Stromal cell of bone marrow (primary cell): Measurements from ENCODE around the gene INHBA.

ENCODE experiments used
- DNase-seq: peaks from one replicate; pipeline ENCODE4 v3.0.0-alpha.2; 2012; ENCODE audit warnings: low read depth

The INHBA gene

DNA sequence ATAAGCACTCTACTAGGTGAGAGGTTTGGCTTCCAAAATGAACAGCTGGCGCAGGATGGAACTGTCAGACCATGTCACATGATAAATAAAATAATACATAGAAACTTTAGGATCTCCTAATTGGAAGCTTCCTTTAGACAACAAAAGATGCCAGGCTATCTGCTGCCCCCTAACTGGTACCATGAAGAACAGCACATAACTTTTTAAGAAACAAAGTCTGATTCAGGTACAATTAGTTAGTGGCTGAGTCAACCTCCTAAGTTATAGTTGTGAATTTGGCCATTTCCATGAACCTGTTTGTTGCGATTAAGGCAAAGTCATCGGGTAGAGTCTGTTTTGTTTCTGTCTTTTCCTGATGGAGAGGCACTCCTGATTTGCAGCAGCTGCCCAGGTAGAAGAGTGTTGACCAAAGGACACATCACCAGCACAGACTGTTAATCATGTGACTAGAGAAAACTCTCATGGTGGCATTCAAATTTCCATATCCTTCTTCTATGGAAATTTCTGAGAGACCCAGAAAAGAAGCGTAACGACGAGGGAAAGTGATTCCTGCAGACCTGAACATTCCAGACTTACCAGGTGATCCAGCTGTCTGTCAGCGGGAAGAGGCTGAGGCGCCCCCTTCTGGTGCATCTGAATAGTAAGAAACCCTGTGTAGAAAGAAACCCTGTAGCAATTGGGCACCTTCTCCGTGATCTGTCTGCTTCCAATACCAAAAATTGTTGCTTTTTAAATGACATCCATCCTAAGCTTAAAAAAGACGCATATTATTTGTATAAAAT, 8.6 kb upstream of the INHBA start:
- no peak for DNase-seq

DNA sequence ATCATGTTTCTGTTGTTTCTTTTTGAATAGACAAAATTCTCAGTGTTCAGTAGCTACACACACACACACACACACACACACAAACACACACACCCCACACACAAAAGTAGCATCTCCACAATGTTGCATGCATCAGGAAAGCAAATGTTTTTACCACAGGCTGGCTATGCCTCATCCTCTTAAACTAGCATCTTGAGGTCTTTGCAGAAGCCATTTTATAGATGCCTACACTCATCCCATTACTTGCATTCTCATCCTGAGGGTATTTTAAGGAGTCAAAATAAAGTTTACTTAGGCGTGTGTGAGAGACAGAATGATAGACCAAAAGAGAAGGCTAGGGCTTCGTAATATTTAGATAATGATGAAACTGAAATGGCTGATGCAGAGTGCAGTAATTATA, 7.9 kb upstream of the INHBA start:
- DNase-seq = no peak

DNA sequence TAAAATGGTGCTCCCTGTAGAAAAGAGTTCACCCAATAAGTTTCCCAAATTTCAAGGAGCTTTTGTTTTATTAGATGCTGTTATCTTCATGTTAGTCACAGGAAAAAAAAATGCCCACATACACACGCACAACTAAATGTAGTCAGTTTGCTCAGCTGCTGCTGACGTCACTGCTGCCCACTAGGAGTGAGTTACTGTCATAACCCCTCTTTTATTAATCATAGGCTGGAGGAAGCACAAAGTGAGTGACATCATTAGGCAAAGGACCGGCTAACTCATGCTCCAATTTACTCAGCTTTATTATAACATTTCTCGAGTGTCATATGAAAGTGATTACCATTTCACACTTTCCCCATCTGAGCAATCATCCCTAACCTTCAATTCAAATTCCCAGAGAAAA, 6.7 kb upstream of the INHBA start:
- DNase-seq = peak; percentile 92

DNA sequence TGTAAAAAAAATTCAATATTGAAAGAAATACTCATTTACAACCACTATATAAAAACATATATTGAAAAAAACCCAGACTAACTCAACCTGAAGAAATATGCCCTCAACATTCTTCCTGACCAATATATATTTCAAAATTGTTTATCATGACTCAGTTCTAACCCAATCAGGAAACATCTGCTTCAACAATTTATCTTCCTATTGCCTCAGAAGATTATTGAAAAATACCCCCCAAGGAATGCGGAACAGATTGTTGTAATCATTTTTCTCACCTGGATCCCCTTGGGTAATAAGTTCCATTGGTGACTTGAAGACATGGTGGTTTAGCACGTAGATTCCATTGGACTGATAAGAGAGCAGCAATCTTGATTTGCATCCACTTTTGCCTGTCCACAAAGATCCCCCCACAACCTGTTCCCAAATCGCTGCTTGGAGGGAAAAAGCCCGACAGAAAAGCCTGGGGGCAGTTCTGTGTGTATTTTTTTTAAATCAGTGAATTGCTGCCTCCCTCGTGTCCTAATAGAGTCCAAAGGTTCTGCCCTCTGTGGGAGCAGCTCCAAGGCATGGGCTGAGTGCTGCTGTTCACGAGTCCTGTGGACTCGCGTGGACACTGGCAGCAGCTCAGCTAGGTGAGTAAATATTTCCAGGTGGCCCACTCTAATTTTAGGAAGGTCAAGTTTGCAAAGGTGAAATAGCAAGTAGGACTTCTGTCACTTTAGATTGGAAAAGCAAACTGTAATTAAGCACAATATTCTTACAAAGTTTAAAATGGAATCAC, 5.9 kb upstream of the INHBA start:
- DNase-seq = no peak

DNA sequence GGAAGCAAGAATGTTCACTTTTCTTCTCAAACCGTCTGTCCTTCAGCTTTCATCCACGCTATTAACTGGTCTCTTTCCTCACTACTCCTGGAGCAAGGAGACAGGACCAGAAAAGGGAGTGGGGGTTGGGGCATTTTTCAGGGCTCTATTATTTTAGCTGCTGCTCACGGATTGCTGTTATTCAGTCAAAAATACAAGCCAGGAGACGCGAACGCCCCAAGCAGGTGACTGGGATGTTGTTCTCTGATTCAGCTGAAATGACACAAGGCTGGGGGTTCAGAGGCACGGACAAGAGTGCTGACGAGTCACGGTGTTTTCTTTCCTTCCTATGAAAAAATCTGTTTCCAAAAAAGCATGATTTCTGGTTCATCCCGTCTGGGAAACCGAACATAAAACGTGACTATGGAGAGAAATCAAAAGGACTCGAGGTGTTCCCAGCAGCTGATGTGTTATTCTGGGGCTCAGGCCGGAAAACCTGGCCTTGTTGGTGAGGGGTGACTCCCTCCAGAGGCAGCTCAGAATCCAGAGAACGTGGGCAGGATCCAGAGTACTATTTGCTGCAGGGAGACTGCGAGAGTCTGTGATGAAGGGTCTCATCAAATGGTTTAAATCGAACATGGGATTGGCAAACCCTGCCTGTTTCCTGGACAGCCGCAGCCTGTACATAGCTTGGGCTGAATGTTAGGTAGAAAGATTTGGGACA, 3.5 kb upstream of the INHBA start:
- no peak for DNase-seq

DNA sequence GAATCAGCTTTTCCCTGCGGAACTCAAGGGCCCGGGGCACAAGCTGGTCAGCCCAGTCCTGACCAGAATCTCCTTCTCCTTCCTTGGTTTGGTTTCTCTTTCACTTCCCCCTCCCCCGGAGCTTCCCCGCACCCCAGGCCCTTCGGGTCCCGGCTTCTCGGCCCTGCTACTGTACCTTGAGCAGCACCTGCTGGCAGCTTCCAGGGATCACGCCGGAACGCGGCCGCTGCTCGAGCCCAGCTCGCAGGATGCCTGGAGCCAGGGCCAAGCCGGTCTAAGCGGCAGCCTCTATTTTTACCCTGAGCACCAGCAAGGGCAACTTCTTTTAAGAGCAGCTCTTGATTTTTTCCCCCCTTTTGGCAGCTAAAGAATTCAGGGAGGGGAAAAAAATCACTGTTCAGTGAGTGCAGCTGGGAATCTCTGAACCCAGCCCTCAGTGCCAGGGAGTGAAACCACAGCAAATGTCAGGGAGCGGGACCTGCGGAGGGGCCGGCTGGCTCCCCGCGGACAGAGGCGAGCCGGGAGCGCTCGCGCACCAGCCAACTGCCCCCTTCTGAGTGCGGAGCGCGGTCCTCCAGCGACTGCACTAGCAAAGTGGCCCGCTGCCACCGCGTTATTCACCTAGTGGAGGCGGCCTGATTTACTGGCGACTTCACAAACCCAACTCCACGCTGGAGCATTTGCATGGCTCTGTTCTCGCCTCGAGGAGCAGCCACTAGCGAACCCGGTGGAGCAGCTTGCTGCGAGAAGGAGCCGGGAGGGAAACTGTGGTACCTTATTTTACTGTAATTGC, 2.4 kb upstream of the INHBA start:
- peak; percentile 81 for DNase-seq

DNA sequence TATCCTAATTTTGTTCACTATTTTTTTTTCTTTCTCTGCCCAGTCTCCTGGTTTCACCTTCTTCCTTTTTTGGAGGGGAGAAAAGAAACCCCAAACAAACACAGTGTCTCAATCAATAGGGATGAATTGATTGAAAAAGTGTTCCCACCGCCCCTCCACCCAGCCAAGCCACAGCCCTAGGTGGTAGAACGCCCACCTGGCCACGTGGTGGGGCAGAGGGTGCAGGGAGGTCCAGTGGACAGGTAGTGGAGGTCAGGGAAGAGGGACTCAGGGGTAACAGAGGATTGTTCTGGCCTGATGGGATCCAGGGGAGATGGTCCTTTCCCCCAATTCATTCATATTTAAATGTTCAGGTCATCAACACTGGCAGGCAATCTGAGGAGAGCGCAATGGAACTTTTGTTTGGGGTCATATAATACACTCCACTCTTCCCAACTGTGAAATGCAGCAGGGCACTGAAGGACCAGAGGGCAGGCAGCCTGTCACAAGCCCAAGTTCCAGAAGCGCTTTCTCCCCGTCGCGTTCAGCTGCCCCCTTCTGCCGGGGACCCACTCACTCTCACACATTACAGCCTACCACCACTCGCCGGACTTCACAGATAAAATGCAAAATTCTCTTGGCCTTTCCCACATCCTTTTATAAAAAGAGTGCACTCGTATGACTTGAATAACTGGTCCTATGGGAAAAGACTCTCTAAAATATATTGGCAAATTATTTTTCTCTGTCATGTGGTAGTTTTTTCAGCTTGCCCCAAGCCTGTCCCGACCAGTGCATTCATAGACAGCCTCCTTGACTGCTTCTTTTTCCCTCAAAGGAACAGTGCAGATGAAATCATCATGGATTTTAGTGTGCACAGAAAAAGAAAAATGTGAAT, 1.6 kb downstream of the INHBA start:
- DNase-seq = no peak

DNA sequence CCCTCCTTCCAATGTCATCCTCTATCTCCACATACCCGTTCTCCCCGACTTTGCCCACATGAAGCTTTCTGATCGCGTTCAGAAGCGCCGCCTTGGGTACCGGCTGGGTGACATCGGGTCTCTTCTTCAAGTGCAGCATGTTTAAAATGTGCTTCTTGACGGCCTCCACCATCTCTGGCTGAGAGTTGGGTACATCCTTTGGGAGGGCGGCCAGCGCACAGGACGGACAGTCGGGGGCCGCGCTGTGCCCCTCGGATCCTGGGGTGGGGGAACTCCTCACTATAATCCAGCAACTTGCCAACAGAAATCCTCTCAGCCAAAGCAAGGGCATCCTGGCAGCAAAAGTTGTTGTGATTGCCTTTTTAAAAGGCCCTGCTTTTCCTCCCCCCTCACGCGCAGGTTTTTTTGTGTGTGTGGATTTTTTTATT, 2.8 kb downstream of the INHBA start:
- no peak for DNase-seq

DNA sequence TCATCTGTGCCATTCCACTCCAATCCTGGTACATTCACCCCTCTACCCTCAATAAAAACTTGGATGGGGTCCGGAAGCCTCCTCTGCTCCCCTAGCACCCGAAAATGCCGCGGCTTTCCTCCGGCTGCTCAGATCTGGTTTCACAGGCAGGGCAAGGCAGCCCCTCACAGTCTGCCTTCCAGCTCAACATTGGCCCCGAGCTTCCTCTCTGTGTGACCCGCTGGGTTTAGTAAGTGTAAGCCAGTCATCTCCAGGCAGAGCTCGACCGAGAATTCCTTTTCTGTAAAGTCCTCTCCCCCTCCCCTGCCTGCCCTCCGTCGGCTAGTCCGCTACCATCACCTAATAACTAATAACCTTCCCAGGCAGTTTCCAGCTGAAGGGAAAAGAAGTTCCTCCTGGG, 3.4 kb downstream of the INHBA start:
- DNase-seq = no peak

DNA sequence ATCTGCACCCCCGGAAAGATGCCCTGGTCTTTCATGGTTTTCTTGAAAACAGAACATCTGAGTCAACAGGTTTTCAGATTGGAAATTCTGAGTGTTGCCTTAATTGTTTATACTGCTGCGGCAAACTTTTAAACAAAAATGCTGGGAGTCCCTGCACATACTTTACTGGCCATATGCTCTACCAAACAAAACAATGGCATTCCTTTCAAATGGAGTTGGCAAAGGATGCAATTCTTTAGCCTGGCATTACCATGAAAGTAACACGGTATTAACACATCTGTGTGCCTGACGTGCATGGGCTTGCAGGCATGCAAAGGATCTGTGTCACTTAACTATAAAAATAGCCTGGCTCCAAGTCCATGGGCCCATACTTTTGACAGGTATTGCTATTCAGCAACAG, 4.2 kb downstream of the INHBA start:
- no peak for DNase-seq

DNA sequence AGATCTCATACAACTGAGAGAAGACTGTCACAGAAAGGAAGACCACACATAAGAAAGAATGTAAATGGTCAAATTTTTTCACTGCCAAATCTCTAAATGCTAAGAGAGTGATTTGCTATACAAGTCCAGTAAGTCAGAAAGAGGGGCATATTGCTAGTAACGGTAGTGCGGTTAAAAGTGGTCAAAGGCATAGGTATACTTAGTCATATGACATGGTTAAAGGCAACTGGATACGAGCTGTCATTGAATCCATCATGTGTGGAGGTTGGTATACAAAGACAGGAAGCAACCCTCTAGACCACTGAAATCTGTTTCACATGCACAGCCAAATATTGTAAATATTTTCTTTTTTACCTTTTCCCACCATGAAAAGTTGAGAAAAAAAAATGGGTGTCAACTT, 4.8 kb downstream of the INHBA start:
- no peak for DNase-seq

DNA sequence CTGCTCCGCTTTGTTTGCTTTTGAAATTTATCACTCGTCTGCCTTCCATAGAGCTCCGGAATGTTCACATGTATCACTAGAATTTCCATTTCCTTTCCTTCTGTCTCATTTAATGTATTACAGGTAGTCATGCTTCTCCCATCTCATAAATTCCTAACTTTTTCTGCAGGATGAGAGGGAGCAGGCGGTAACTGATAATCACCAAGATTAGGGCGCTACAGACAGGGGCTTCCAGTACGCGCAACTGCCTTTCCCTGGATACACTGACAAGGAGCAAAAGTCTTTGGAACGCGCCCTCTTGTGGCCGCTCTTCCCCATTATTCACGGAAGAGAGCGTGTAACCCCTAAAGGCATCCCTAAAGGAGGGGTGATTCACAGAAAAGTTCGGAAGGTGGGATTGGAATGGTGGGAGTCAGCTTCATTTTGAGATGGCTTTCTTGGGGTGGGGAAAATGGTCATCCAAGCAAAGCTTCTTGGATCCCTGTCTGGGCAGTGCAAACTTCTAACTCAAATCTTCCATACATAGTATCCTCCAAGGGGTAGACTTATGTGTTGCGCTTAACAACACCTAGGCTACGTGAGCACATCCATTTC, 6.5 kb downstream of the INHBA start:
- peak; percentile 85 for DNase-seq

DNA sequence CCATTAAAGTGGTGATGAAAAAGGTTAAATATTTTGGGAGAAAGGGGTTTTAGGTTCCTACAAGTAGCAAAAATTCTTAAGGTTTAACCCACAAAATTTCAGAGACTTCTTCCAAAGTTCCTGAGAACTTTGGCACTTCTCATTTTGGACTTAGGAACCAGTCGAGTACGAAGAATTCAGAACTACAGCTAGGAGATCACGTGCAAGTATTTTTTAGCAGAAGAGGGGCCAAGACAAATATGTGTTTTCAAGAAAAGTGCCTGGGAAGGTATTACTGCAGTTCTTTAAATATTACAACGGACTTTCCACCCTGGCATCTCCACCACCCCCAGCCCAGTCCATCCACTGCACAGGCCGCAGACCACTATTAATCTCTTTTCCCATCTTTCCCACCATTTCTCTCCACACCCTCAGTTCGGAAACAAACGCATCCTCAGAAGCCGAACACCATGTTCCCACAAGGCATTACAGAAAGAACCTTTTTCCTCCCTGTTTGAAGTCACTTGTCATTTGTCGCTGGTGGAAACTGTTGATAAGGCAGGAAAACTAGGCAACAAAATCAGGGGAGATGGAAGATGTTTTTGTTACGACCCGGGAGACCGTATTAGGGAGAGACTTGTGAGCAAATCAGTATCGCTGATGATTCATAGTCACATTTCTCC, 7.1 kb downstream of the INHBA start:
- DNase-seq = peak; percentile 67

DNA sequence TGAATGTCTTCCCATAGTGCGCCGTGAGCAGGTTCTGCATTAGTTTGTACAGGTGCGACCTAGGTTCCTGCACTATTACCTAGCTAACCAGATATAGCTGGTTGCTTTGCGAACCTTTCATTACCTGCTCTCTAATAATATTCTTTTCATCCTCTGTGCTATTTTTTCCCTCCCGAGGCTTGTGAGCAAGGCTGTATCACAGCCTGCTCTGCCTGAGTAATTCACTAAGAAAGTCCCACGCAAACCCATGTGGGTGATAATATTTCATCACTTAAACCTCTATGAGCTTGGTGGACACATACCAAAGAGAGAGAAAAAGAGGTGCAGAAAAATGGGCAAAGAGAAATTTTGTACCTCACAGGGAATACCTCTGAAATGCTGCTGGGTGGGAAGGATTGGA, 8.4 kb downstream of the INHBA start:
- DNase-seq = no peak

DNA sequence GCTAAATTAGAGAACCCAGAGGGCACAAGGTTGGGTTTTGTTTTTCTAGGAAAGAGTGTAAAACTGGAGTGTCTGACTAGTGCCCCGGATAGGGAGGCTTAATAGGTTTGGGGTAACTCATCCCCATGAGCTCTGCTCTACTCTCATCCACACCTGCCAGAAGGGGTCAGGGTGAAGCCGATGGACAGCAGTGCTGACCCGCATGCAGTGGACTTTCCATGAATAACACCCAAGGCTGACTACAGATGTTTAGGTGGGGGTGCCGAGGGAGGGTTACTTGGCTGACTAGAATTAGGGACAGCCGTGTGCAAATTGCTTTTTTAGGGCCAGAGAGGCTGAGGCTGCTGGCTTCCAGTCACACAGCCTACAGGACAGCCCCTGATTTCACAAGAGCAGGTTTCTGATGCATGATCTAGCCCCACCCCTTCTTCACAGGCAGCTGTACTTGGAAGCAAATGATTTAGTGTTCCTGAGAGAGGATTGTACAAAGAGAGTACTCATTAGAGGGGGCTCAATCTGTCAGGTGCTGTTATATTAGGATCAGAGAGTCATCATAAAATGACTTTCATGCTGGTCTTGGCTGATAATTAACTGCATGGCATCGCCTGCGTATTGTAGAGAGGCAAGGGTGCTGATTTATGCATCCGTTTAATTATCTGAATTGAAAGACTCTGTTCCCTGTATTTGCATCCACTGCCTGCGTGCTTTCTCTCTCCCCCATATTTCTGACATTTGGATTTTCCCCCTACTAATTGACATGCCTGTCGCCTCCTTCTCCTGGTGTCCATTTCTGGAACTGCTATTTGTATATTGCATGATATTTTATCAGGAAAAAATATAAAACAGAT, 9.5 kb downstream of the INHBA start:
- DNase-seq = no peak

DNA sequence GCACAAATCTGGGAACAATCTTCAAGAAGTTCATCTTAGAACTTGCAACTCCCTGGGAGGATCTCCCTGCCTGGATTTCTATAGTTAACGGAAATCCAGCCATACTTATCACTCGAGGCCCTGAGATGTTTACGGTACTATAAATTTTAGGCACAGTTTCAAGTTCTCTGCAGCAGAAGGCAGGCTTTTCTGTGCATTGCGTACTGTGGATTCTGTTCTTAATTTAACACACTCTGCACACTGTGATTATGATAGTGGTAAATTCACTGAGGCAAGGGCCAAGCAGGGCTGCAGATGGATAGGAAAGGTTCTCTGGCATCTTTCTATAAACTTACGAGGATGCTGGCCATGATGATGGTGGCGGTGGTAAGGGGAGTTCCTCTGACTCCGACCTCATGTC, 10.6 kb downstream of the INHBA start:
- no peak for DNase-seq

DNA sequence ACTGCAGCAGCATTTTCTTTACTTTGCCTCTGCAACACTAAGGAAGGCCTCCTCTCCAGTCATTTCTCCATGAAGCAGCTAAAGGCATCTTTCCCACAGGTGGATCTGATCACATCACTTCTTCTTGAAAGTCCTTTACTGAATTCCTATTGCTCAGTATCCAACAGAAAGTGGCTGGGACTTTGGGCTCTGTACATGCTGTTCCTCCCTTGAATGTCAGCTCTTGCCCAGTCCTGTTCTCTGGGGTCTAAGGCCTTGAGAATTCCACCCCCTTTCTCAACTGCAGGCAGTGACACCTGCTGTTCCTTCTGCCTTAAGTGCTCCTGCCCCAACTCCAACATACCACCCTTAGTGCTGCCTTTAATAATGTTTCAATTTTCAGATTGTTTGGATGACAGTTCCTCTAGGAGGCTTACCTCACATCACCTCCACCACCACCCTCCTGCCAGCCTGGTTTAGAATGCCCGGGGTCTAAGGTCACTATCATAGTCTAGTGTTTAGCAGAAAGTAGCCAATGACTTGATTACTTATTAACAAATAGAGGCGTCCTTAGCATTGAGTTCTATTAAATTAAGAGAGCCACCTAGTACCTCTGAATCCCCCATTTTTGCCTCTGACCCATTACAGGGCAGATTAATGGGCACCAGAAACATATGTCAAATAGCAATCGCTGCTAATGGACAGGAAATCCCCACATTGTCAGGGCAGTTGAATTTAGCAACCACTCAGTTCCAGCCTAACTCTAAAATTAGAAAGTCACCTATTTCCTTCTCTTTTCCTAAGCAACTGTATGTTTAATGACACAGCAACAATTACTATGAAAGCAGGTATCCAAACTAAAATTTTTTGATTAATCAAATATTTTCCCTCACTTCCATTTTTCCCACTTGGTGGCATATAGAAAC, 11.4 kb downstream of the INHBA start:
- DNase-seq = no peak

DNA sequence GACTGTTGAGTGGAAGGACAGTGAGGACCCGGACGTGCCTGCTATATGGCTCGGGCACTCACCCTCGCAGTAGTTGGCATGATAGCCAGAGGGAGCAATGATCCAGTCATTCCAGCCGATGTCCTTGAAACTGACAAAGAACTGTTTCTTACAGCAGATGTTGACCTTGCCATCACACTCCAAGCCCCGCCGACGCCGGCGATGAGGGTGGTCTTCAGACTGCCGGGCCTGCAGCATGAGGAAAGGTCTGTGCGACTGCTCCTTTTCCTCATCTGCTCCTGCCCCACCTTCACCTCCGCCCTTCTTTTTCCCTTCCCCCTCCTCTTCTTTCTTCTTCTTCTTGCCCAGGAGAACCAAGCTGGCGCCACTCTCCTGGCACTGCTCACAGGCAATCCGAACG, 13.1 kb downstream of the INHBA start:
- DNase-seq = no peak
